Skeletal muscle satellite cell (primary cell): Measurements from ENCODE around the gene ZNF521.

Source experiments
- H3K27me3 ChIP-seq: 2 replicates; pipeline ENCODE4 v1.7.0; 2013; ENCODE audit warnings: low read length; ENCODE audit not compliant: control insufficient read depth, insufficient read depth
- H3K36me3 ChIP-seq: 2 replicates; pipeline ENCODE4 v1.7.0; 2013; ENCODE audit warnings: mild to moderate bottlenecking, control low read depth, low read length; ENCODE audit not compliant: insufficient read depth
- H3K4me1 ChIP-seq: 2 replicates; pipeline ENCODE4 v1.7.0; 2013; ENCODE audit warnings: low read length; ENCODE audit not compliant: control insufficient read depth, insufficient read depth
- H3K4me2 ChIP-seq: 2 replicates; pipeline ENCODE4 v1.7.0; 2013; ENCODE audit warnings: mild to moderate bottlenecking, low read length
- H3K4me3 ChIP-seq: 2 replicates; pipeline ENCODE4 v1.7.0; 2013; ENCODE audit warnings: low read length
- H3K9ac ChIP-seq: 2 replicates; pipeline ENCODE4 v1.7.0; 2013; ENCODE audit warnings: mild to moderate bottlenecking, low read depth, low read length, moderate library complexity
- H3K9me3 ChIP-seq: replicated peaks from 2 replicates; pipeline ENCODE4 v1.7.0; 2013; ENCODE audit warnings: mild to moderate bottlenecking, control low read depth, low read length

Gene ZNF521

DNA sequence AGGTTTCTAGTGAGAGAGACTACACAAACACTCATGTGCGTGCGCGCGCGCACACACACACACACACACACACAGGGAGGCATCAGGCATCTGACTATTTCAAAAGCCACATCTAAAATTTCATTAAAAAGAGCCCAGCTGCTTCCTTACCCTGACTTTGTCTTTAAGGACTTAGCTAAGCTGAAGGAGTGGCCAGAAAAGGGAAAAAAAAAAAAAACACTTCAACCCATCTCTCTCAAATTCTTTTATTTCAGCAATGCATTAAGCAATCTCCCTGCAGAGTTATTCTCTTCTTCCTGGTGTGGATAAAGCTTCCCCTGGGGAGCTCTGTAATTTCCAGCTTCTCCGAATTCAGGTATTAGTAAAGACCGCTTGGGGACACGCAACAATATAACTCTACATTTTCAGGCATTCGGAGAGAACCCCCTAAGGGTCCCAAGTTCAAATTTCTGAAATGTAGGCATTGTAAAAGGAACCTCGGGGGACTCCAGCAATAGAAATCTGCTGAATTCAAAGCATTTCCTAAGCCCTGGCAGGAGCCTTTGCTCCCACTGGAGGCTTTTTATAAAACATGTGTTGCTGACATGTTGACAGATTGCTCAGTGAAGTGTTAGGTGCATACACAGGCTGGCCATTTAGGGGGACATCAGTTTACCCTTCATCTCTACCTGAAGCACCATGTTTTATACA is 67.0 kb downstream of the ZNF521 start:
- Histone ChIP-seq H3K9me3 (no peaks in the 10 kb centered on the region), H3K4me3 (no peak overlapping the region), H3K4me1 (peaks cover 21% of the 10 kb centered on the region), H3K27me3 (no peaks in the 10 kb centered on the region), H3K9ac (no peak overlapping the region), H3K36me3 (no peaks in the 10 kb centered on the region), H3K4me2 (no peak overlapping the region)

GRCh38 chr18:25284281-25284680 is 67.7 kb downstream of the ZNF521 start:
- Histone ChIP-seq H3K36me3 (no peaks in the 10 kb centered on the region), H3K4me1 (peaks cover 16% of the 10 kb centered on the region), H3K4me2 (no peak overlapping the region), H3K9me3 (no peaks in the 10 kb centered on the region), H3K27me3 (no peaks in the 10 kb centered on the region), H3K4me3 (no peak overlapping the region), H3K9ac (no peak overlapping the region)

- Histone ChIP-seq H3K27me3 (no peaks in the 10 kb centered on the region), H3K4me2 (no peak overlapping the region), H3K9me3 (no peaks in the 10 kb centered on the region), H3K4me3 (no peak overlapping the region), H3K9ac (no peak overlapping the region), H3K4me1 (peaks cover 19% of the 10 kb centered on the region), H3K36me3 (no peaks in the 10 kb centered on the region)
Measured at GRCh38 chr18:25283781-25284180, 68.2 kb downstream of the ZNF521 start.

GRCh38 chr18:25282896-25283703 is 68.9 kb downstream of the ZNF521 start:
- Histone ChIP-seq H3K4me2 (no peak overlapping the region), H3K4me1 (peaks cover 12% of the 10 kb centered on the region), H3K36me3 (no peaks in the 10 kb centered on the region), H3K4me3 (no peak overlapping the region), H3K9ac (no peak overlapping the region), H3K27me3 (no peaks in the 10 kb centered on the region), H3K9me3 (no peaks in the 10 kb centered on the region)

DNA sequence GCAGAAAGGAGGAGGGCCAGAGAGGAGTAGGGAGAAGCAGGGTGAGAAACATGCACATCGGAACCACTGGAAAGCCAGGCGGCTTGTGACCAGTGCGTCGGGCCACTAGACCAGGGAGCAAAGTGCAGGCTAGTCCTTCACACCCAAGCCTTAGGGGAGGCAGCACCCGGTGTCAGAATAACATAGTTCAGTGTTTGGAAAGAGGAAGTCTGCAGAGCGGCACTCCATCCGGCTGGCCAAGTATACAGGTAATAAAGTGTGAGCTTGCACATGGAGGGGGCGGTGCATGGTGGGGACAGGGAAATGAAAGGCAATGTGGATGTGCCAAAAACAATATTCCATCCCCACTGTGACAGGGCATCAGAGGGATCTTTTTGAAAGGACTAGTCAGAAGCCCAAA is 69.7 kb downstream of the ZNF521 start:
- peaks cover 11% of the 10 kb centered on the region for H3K4me1 ChIP-seq
- no peaks in the 10 kb centered on the region for H3K36me3 ChIP-seq
- H3K27me3 ChIP-seq, result no peaks in the 10 kb centered on the region
- H3K9me3 ChIP-seq, result no peaks in the 10 kb centered on the region
- no peak overlapping the region for H3K9ac ChIP-seq
- H3K4me3 ChIP-seq, result no peak overlapping the region
- no peak overlapping the region for H3K4me2 ChIP-seq

- Histone ChIP-seq H3K9ac (no peak overlapping the region), H3K4me3 (no peak overlapping the region), H3K9me3 (no peaks in the 10 kb centered on the region), H3K27me3 (no peaks in the 10 kb centered on the region), H3K36me3 (no peaks in the 10 kb centered on the region), H3K4me2 (no peak overlapping the region), H3K4me1 (peaks cover 11% of the 10 kb centered on the region)
Measured at GRCh38 chr18:25281556-25281955, 70.4 kb downstream of the ZNF521 start.

- Histone ChIP-seq H3K4me3 (no peak overlapping the region), H3K27me3 (no peaks in the 10 kb centered on the region), H3K9me3 (no peaks in the 10 kb centered on the region), H3K4me2 (no peak overlapping the region), H3K36me3 (no peaks in the 10 kb centered on the region), H3K9ac (no peak overlapping the region), H3K4me1 (peaks cover 11% of the 10 kb centered on the region)
Measured at GRCh38 chr18:25279961-25280360, 72.0 kb downstream of the ZNF521 start.

- peaks cover 9% of the 10 kb centered on the region for H3K4me1 ChIP-seq
- H3K9ac ChIP-seq, result no peak overlapping the region
- no peaks in the 10 kb centered on the region for H3K9me3 ChIP-seq
- no peak overlapping the region for H3K4me3 ChIP-seq
- H3K36me3 ChIP-seq, result no peaks in the 10 kb centered on the region
- H3K4me2 ChIP-seq, result no peak overlapping the region
- H3K27me3 ChIP-seq, result no peaks in the 10 kb centered on the region
Measured at GRCh38 chr18:25279556-25279955, 72.4 kb downstream of the ZNF521 start.

DNA sequence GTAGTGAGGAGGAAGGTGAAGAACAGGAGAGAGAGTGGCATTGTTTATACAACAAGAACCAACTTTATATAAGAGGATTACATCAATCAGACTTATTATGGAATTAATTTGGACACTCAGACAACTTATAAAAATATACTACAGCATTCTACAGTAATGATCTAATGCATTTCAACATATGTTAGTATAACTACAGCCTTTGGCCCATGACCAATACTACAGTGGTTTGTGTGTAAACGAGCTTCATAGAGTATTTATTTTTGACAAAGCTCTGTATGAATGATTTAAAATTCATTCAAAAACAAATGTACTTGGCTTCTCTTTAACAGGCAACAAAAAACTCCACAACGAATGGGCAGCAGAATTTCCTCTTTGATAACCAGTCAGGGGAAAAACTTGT is 72.8 kb downstream of the ZNF521 start:
- no peak overlapping the region for H3K4me2 ChIP-seq
- H3K36me3 ChIP-seq, result no peaks in the 10 kb centered on the region
- H3K4me1 ChIP-seq, result peaks cover 8% of the 10 kb centered on the region
- no peak overlapping the region for H3K9ac ChIP-seq
- H3K4me3 ChIP-seq, result no peak overlapping the region
- no peaks in the 10 kb centered on the region for H3K9me3 ChIP-seq
- no peaks in the 10 kb centered on the region for H3K27me3 ChIP-seq

DNA sequence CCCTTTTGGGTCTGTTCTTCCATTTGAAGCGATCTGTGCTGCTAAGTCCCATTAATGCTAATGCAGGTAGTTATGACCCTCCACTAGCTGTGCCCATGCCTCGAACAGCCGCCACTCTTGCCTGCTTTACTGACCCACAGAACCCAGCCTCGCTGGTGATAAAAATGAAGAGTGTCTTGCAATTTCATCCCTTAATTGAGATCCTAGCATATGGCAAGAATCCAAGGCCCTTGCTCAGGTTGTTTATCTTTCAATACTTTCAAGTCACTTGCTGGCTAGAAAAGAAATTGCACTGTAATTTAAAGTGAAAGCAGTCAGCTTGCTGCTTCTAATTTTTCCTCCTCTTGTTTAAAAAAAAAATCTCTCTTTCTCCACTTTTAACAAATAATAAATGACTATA is 73.6 kb downstream of the ZNF521 start:
- Histone ChIP-seq H3K27me3 (no peaks in the 10 kb centered on the region), H3K4me3 (no peak overlapping the region), H3K36me3 (no peaks in the 10 kb centered on the region), H3K9ac (no peak overlapping the region), H3K4me1 (peaks cover 8% of the 10 kb centered on the region), H3K9me3 (no peaks in the 10 kb centered on the region), H3K4me2 (no peak overlapping the region)

GRCh38 chr18:25275412-25276001 is 76.5 kb downstream of the ZNF521 start:
- Histone ChIP-seq H3K27me3 (no peaks in the 10 kb centered on the region), H3K4me1 (peaks cover 8% of the 10 kb centered on the region), H3K36me3 (no peaks in the 10 kb centered on the region), H3K9me3 (no peaks in the 10 kb centered on the region), H3K9ac (no peak overlapping the region), H3K4me2 (no peak overlapping the region), H3K4me3 (no peak overlapping the region)
